Fibroblast of the aortic adventitia (primary cell): ENCODE results near the gene URB1. TPM values are rescaled to one million over a fixed set of nuclear protein-coding genes. Genes with fewer than 3 reads are reported as not detected.

Experiments
- DNase-seq: peaks from one replicate; pipeline ENCODE4 v3.0.0-alpha.2; 2010; ENCODE audit warnings: low read depth
- H3K4me3 ChIP-seq: 2 replicates; pipeline ENCODE4 v1.5.1; 2011; ENCODE audit warnings: low read depth, mild to moderate bottlenecking, control low read depth, low read length, moderate library complexity
- total RNA-seq: library from RNA; depleted of rRNA; stranded (reverse); fragments of >200 nt; gene quantifications from 2 replicates; pipeline ENCODE4 v1.2.3, GENCODE V29; 2012; ENCODE audit warnings: low replicate concordance
- TF ChIP-seq, protein P1 (sequence below): IDR thresholded peaks from 2 replicates; pipeline ENCODE4 v1.5.1; 2011; ENCODE audit warnings: mild to moderate bottlenecking, low read length, control low read depth, inconsistent platforms; ENCODE audit not compliant: insufficient read depth

The URB1 gene
- total RNA-seq, 1 donor: 21.1 TPM

GRCh38 chr21:32330784-32331311 is 62.0 kb downstream of the URB1 start:
- TF ChIP-seq, protein P1, sequence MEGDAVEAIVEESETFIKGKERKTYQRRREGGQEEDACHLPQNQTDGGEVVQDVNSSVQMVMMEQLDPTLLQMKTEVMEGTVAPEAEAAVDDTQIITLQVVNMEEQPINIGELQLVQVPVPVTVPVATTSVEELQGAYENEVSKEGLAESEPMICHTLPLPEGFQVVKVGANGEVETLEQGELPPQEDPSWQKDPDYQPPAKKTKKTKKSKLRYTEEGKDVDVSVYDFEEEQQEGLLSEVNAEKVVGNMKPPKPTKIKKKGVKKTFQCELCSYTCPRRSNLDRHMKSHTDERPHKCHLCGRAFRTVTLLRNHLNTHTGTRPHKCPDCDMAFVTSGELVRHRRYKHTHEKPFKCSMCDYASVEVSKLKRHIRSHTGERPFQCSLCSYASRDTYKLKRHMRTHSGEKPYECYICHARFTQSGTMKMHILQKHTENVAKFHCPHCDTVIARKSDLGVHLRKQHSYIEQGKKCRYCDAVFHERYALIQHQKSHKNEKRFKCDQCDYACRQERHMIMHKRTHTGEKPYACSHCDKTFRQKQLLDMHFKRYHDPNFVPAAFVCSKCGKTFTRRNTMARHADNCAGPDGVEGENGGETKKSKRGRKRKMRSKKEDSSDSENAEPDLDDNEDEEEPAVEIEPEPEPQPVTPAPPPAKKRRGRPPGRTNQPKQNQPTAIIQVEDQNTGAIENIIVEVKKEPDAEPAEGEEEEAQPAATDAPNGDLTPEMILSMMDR: no peak
- no peak for DNase-seq
- no peak overlapping the region for H3K4me3 ChIP-seq

DNA sequence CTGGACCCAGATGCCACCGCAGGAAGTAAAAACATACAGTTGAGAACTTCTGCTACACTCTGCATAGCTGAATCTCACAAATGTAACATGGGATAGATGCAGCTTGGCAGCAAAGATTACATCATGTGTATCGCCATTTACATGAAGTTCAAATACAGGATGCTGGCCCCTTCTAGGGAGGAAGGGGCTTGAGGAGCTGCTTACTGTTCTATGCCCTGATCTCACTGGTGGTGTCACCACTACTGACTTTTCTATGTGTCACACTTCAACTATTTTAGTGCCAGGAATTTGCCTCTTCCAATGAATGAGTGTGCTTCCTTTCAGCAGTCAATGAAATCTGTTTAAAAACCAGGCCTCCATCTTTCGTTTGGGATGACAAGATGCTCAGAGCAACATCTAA is 63.0 kb downstream of the URB1 start:
- H3K4me3 ChIP-seq: no peak overlapping the region
- TF ChIP-seq, protein P1: no peak
- no peak for DNase-seq

GRCh38 chr21:32329331-32329730 is 63.5 kb downstream of the URB1 start:
- H3K4me3 ChIP-seq: no peak overlapping the region
- TF ChIP-seq, protein P1: no peak
- peak; percentile 81 for DNase-seq

GRCh38 chr21:32328595-32328994 is 64.2 kb downstream of the URB1 start:
- H3K4me3 ChIP-seq: no peak overlapping the region
- DNase-seq: peak; percentile 77
- TF ChIP-seq, protein P1: no peak

DNA sequence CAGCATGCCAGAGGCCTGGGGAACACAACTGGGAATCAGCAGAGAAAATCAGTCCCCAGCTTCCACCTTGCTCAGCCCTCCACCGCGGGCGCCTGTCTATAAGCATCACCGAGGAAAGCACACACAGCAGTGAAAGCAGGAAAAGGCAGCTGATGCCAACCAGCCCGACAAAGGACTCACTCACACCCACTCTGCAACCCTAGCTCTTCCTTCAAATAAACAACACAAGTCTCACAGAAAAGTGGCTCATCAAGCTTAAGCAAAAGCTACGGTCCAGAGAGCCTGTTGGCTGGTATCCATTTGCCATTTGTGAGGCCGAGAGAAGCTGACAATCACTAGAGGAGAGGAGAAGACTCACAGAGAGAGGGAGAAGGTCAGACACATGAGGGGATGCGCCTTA is 67.1 kb downstream of the URB1 start:
- TF ChIP-seq, protein P1: no peak
- no peak overlapping the region for H3K4me3 ChIP-seq
- no peak for DNase-seq

DNA sequence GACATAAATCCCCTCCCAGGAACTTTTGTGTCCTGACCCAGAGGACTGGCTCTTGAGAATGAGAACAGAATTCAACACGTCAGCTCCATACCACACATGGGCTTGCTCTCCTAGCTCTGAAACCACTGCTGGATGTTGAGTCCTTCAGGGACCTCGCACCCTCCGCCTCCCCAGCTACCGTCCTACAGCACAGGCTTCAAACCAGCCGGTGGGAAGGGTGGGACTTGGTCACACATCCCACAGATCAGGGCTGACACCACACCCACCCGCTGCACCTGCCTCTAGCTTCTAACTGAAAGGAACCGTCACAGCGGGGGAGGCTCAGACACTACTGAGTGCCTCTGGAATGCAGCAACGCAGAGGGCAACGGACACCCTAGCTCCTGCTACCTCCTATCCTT is 70.1 kb downstream of the URB1 start:
- TF ChIP-seq, protein P1: no peak
- H3K4me3 ChIP-seq: no peak overlapping the region
- no peak for DNase-seq

DNA sequence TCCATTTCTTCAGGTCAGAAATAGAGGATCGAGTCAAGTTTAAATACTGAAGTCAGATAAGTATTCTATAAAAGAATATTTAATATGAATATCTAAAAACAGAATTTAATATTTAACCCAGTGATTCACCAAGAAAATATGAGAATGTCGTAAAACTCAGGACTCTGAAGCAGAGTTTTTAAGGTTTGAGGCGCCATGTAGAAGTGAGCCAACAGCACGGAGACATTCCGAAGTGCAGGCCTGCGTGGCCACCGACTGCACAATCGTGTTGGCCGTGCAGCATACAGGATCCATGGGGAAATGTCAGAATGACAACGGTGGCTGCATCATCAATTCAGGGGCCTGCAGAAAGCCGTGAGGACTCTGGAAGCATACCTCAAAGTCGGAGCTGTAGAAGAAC is 70.7 kb downstream of the URB1 start:
- no peak for DNase-seq
- TF ChIP-seq, protein P1: no peak
- H3K4me3 ChIP-seq: no peak overlapping the region
